ENCODE measurements around the gene STON2.

The STON2 gene

DNA sequence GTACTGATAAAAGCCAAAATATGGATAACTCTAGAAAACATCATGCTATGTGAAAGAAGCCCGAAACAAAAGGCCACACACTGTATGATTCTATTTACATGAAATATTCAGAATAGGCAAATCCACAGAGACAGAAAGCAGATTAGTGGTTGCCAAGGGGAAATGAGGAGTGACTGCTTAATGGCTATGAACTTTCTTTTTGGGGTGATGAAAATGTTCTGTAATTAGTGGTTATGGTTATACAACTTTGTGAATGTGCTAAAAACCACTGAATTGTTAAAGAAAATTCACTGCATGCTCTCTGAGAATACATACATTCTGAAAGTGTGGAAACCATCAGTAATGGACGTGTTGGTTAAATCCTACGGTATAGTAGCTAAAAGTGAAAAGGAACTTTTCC is 39.9 kb upstream of the STON2 start:
- DNase-seq (ENCODE audit: low spot score): no peak
- TF ChIP-seq, protein P1, sequence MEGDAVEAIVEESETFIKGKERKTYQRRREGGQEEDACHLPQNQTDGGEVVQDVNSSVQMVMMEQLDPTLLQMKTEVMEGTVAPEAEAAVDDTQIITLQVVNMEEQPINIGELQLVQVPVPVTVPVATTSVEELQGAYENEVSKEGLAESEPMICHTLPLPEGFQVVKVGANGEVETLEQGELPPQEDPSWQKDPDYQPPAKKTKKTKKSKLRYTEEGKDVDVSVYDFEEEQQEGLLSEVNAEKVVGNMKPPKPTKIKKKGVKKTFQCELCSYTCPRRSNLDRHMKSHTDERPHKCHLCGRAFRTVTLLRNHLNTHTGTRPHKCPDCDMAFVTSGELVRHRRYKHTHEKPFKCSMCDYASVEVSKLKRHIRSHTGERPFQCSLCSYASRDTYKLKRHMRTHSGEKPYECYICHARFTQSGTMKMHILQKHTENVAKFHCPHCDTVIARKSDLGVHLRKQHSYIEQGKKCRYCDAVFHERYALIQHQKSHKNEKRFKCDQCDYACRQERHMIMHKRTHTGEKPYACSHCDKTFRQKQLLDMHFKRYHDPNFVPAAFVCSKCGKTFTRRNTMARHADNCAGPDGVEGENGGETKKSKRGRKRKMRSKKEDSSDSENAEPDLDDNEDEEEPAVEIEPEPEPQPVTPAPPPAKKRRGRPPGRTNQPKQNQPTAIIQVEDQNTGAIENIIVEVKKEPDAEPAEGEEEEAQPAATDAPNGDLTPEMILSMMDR (IDR thresholded peaks at IDR 0.05; ENCODE audit: borderline replicate concordance, control extremely low read depth, extremely low read depth, insufficient read depth, missing control alignments): no peak
- in situ Hi-C loops (cut with MboI; ENCODE audit: low sequenced_read_pairs, unreplicated experiment): no loop called here

- in situ Hi-C loops (cut with MboI; ENCODE audit: low sequenced_read_pairs, unreplicated experiment): no loop called here
- no peak for DNase-seq (ENCODE audit: low spot score)
- TF ChIP-seq, protein P1 (IDR thresholded peaks at IDR 0.05; ENCODE audit: borderline replicate concordance, control extremely low read depth, extremely low read depth, insufficient read depth, missing control alignments): no peak
These were observed 37.1 kb upstream of the STON2 start for GRCh38 chr14:81437244-81437643.

DNA sequence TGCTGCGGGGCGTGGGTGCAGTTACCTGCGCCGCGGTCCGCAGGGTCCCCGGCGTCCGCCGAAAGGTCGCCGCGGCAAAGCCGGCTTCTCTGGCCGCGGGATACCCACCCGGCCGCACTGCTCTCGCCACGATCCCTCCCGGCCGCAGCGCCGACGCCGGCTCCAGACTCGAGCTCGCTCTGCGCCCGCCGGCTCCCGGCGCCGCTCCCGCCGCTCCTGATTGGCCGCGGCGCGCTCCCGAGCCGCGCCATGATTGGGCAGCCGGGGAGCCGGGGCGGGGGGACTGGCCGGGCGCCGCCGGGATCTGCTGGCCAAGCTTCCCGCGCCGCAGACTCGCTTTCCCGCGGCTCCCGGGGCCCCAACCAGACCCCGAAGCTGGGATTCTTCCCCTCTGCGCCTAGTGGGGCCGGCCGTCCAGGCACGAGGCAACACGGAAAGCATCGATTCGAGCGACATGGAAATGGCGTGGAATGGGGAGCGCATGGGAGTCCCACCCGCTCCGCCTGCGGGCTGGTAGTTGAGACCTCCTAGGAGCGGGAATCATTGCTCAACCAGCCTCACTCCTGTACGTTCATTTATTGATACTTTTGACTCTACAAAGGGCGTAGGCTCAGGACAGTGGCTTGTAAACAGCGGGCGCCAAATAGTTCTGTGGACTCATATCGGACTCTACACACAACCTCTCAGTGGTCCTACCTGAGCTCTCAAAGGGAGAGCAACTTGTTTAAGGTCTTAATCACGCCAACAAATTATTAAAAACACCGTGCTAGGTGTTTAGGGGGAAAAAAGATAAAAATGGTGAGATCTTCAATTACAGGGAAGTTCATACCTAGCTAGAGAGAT is 36.4 kb upstream of the STON2 start:
- peak; percentile 85 for DNase-seq (ENCODE audit: low spot score)
- TF ChIP-seq, protein P1 (IDR thresholded peaks at IDR 0.05; ENCODE audit: borderline replicate concordance, control extremely low read depth, extremely low read depth, insufficient read depth, missing control alignments): no peak
- in situ Hi-C loops (cut with MboI; ENCODE audit: low sequenced_read_pairs, unreplicated experiment): no loop called here

DNA sequence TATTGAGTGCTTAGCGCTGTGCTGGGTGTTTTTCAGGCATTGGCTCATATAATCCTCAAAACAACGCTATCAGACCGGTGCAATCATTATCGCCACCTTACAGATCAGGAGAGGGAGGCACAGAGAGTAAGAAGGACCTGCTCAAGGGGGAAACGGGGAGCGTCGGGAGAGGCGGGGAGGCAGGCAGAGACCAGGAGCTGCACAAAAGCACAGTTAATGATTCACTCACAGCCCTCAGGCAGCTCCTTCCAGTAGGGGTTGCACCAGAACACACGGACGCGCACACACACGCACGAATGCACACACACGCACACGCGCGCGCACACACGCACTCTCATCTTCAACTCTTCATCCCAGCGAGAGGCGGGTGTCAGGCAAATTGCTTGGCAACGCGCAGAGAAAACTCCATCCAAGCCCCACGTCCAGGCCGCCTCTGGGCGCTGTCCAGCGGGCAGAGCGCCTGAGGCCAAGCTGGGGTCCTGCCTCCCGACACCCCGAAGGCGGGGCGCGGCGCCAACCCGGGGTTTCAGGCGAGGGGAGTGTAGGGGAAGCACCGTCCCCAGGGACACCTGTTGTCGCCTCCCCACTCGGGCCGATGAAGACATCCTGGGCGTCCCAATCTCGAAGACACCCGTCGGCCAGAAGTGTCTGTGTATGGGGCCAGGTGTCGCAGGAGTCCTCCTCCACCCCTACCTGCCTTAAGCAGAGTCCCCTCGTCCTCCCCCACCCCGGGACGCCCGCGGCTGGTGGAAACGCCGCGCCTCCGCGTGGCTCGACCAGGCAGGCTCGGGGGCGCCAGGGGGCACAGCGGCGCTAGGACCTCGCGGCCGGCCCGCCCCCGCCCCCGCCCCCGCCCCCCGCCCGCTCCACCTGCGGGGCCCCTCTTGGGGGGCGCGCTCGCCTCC is 35.5 kb upstream of the STON2 start:
- peak; percentile 53 for DNase-seq (ENCODE audit: low spot score)
- in situ Hi-C loops (cut with MboI; ENCODE audit: low sequenced_read_pairs, unreplicated experiment): no loop called here
- TF ChIP-seq, protein P1 (IDR thresholded peaks at IDR 0.05; ENCODE audit: borderline replicate concordance, control extremely low read depth, extremely low read depth, insufficient read depth, missing control alignments): no peak

DNA sequence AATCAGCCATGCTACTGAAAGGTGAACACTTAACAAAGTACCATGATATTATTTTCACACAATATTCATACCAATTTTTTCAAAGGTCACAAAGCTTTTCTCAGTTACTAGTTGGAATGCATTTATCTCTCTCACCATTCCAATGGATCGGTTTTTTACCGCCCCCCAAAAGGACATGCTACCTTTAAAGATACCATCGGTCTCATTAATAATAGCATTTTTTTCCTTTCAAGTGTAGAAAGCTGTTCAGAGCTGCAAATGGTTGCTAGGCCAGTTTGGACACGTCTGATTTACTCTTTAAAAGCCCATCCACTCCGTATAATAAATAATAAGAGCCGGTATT is 34.9 kb upstream of the STON2 start:
- DNase-seq (ENCODE audit: low spot score): no peak
- in situ Hi-C loops (cut with MboI; ENCODE audit: low sequenced_read_pairs, unreplicated experiment): no loop called here
- TF ChIP-seq, protein P1 (IDR thresholded peaks at IDR 0.05; ENCODE audit: borderline replicate concordance, control extremely low read depth, extremely low read depth, insufficient read depth, missing control alignments): no peak

GRCh38 chr14:81434230-81434629 is 34.1 kb upstream of the STON2 start:
- no peak for DNase-seq (ENCODE audit: low spot score)
- in situ Hi-C loops (cut with MboI; ENCODE audit: low sequenced_read_pairs, unreplicated experiment): no loop called here
- TF ChIP-seq, protein P1 (IDR thresholded peaks at IDR 0.05; ENCODE audit: borderline replicate concordance, control extremely low read depth, extremely low read depth, insufficient read depth, missing control alignments): no peak

All from GM13976 (cell line).